Gastroesophageal sphincter (tissue), 4 donors: Measurements from ENCODE around the gene DCUN1D4. TPM values are rescaled to one million over a fixed set of nuclear protein-coding genes. Genes with fewer than 3 reads are reported as not detected.

ENCODE experiments used
- ATAC-seq: fragments of 150-250 bp; one replicate; pipeline ENCODE4 v1.9.1; 2016; ENCODE audit warnings: mild to moderate bottlenecking, moderate library complexity
- H3K27ac ChIP-seq, 4 donors: fragments of 200-600 bp; sonication (generic) in 3 of 4; 1 replicate in 3 of 4; 2 replicates in 1 of 4; pipeline ENCODE4 v1.5.1; 2016 to 2019
- H3K27me3 ChIP-seq: fragments of 200-600 bp; sonication (generic); one replicate; pipeline ENCODE4 v1.5.1; 2019
- H3K36me3 ChIP-seq, 2 donors: fragments of 200-600 bp; sonication (generic); one replicate each; pipeline ENCODE4 v1.5.1; 2019; ENCODE audit warnings: control low read depth in 1 of 2
- H3K4me1 ChIP-seq, 3 donors: fragments of 200-600 bp; sonication (generic); 1 replicate in 2 of 3; 2 replicates in 1 of 3; pipeline ENCODE4 v1.5.1; 2016 to 2019; ENCODE audit warnings: control low read depth in 2 of 3
- H3K4me3 ChIP-seq, 2 donors: fragments of 200-600 bp; sonication (generic); one replicate each; pipeline ENCODE4 v1.5.1; 2019; ENCODE audit warnings: mild to moderate bottlenecking in 1 of 2, moderate library complexity in 1 of 2
- H3K9me3 ChIP-seq, 3 donors: fragments of 200-600 bp; sonication (generic); one replicate each; pipeline ENCODE4 v1.5.1; 2017 to 2019; ENCODE audit warnings: control low read depth in 2 of 3
- CTCF ChIP-seq, 4 experiments: fragments of 200-600 bp in 2 of 4; fragments of 450-650 bp in 2 of 4; sonication (generic) in 1 of 4; IDR thresholded peaks; one replicate each; pipeline ENCODE4 v1.5.1; 2017 to 2019; ENCODE audit warnings: antibody characterized with exemption in 4 of 4, mild to moderate bottlenecking in 2 of 4, moderate library complexity in 2 of 4
- EP300 ChIP-seq: sonication (generic); formaldehyde crosslinking; IDR thresholded peaks from one replicate; pipeline ENCODE4 v1.6.1; 2017; ENCODE audit warnings: antibody characterized with exemption, mild to moderate bottlenecking
- POLR2A ChIP-seq, 2 donors: fragments of 450-650 bp; IDR thresholded peaks; one replicate each; pipeline ENCODE4 v1.6.1; 2017; ENCODE audit warnings: antibody characterized with exemption in 2 of 2, mild to moderate bottlenecking in 2 of 2, moderate library complexity in 1 of 2
- POLR2AphosphoS5 ChIP-seq: sonication (generic); formaldehyde crosslinking; IDR thresholded peaks from one replicate; pipeline ENCODE4 v1.6.1; 2017; ENCODE audit warnings: antibody characterized with exemption
- WGBS, 2 donors: methylation state at CpG; one replicate each; pipeline ENCODE4 v1.1.5; 2018; ENCODE audit warnings: low coverage in 1 of 2; 5-methylcytosine and 5-hydroxymethylcytosine counted together
- total RNA-seq, 4 donors: library from RNA; depleted of rRNA; stranded (reverse); fragments of >200 nt; gene quantifications; one replicate each; pipeline ENCODE4 v1.1.0, GENCODE V29; 2016

DCUN1D4 gene
- total RNA-seq, 4 donors from 2014 or later = 48.9 to 81.9 (median 51.0) TPM

DNA sequence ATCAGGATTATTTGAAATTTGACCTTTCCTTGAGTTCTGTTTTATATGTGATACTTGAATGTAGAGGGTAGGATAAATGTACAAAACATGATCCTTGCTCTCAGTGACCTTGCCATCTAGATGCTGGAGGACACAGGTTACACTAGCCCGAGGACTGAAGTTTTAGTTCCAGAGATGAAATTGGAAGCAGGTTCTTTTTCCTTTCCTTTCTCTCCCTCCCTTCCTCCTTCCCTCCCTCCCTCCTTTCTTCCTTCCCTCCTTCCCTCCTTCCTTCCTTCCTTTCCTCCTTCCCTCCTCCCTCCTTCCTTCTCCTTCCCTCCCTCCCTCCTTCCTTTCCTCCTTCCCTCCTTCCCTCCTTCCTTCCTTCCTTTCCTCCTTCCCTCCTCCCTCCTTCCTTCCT lies 122.9 kb downstream of the DCUN1D4 start:
- Histone ChIP-seq H3K36me3 (no peaks in the 10 kb centered on the region), H3K4me1 (no peaks in the 10 kb centered on the region), H3K9me3 (peaks cover 0 to 11% (median 0%) of the 10 kb centered on the region in 3 donors), H3K4me3 (no peak overlapping the region), H3K27me3 (no peaks in the 10 kb centered on the region), H3K27ac (no peak overlapping the region)
- 76 to 100% methylated on average over 1 of the region's 1 CpG for WGBS, 2 donors
- no peak for ATAC-seq
- no peak for TF ChIP-seq EP300
- no peak for TF ChIP-seq POLR2AphosphoS5
- no peak for TF ChIP-seq CTCF (IDR thresholded peaks at IDR 0.05)
- TF ChIP-seq POLR2A (IDR thresholded peaks at IDR 0.05) = no peak

Other genes with a start within 250 kb of the DCUN1D4 start
- 1 to 10 TPM in 1 of 4 donors, under 1 TPM in 3; 0.10 to 1.4 (median 0.36) TPM for gene LRRC66, start 177.2 kb downstream of the DCUN1D4 start, total RNA-seq
- 100 to 1,000 TPM in 1 of 4 donors, 10 to 100 TPM in 3; 58.0 to 105 (median 86.2) TPM for gene SGCB, start 195.1 kb downstream of the DCUN1D4 start, total RNA-seq
- gene SPATA18, start 208.2 kb downstream of the DCUN1D4 start, total RNA-seq = 10 to 100 TPM in 1 of 4 donors, 1 to 10 TPM in 3; 2.6 to 20.5 (median 3.9) TPM